UCSD-AML1 (cell line): Measurements from ENCODE around the gene AFDN.

Source experiments
- DNase-seq: peaks from one replicate; lab custom pipeline; 2025; ENCODE audit not compliant: unreplicated experiment; lab: John Stamatoyannopoulos, UW

The AFDN gene

GRCh38 chr6:167870321-167870720 is 43.6 kb downstream of the AFDN start:
- DNase-seq: no peak

- no peak for DNase-seq
Measured at GRCh38 chr6:167872538-167873210, 46.0 kb downstream of the AFDN start.

GRCh38 chr6:167877994-167878779 is 51.5 kb downstream of the AFDN start:
- DNase-seq: no peak

- DNase-seq: no peak
Measured at GRCh38 chr6:167879612-167880011, 52.9 kb downstream of the AFDN start.

GRCh38 chr6:167881327-167881726 is 54.6 kb downstream of the AFDN start:
- no peak for DNase-seq

- DNase-seq: no peak
Measured at GRCh38 chr6:167882244-167882643, 55.5 kb downstream of the AFDN start.

- DNase-seq: no peak
Measured at GRCh38 chr6:167888098-167888497, 61.4 kb downstream of the AFDN start.

GRCh38 chr6:167892835-167893815 is 66.4 kb downstream of the AFDN start:
- no peak for DNase-seq

GRCh38 chr6:167894965-167895364 is 68.3 kb downstream of the AFDN start:
- no peak for DNase-seq

- no peak for DNase-seq
Measured at GRCh38 chr6:167896648-167897047, 69.9 kb downstream of the AFDN start.

- DNase-seq: no peak
Measured at GRCh38 chr6:167898673-167899311, 72.1 kb downstream of the AFDN start.

- DNase-seq: no peak
Measured at GRCh38 chr6:167904791-167905190, 78.1 kb downstream of the AFDN start.

GRCh38 chr6:167906899-167907298 is 80.2 kb downstream of the AFDN start:
- no peak for DNase-seq

- no peak for DNase-seq
Measured at GRCh38 chr6:167907837-167908681, 81.3 kb downstream of the AFDN start.

GRCh38 chr6:167910007-167910406 is 83.3 kb downstream of the AFDN start:
- DNase-seq: no peak

GRCh38 chr6:167910652-167911051 is 83.9 kb downstream of the AFDN start:
- no peak for DNase-seq

GRCh38 chr6:167912494-167912893 is 85.8 kb downstream of the AFDN start:
- no peak for DNase-seq

GRCh38 chr6:167913699-167914098 is 87.0 kb downstream of the AFDN start:
- no peak for DNase-seq

GRCh38 chr6:167915139-167915538 is 88.4 kb downstream of the AFDN start:
- no peak for DNase-seq

- DNase-seq: no peak
Measured at GRCh38 chr6:167917551-167918154, 90.9 kb downstream of the AFDN start.
